ENCODE data around the gene CLCN5.

Gene CLCN5

GRCh38 chrX:49934148-49934547 lies 11.8 kb downstream of the CLCN5 start:
- TF ChIP-seq CTCF (IDR thresholded peaks at IDR 0.05) = no peak
- no peak for DNase-seq (ENCODE audit: low spot score)
- H3K27ac ChIP-seq = no peak overlapping the region
- no peak overlapping the region for H3K4me3 ChIP-seq

GRCh38 chrX:49934729-49935128 lies 12.3 kb downstream of the CLCN5 start:
- TF ChIP-seq CTCF (IDR thresholded peaks at IDR 0.05) = no peak
- no peak for DNase-seq (ENCODE audit: low spot score)
- H3K27ac ChIP-seq = no peak overlapping the region
- H3K4me3 ChIP-seq = no peak overlapping the region

GRCh38 chrX:49947781-49948180 lies 25.4 kb downstream of the CLCN5 start:
- no peak for TF ChIP-seq CTCF (IDR thresholded peaks at IDR 0.05)
- H3K27ac ChIP-seq = no peak overlapping the region
- H3K4me3 ChIP-seq = no peak overlapping the region
- DNase-seq (ENCODE audit: low spot score) = no peak

- H3K4me3 ChIP-seq = no peak overlapping the region
- H3K27ac ChIP-seq = no peak overlapping the region
- TF ChIP-seq CTCF (IDR thresholded peaks at IDR 0.05) = no peak
- DNase-seq (ENCODE audit: low spot score) = no peak
Observed at GRCh38 chrX:49949961-49950360, 27.6 kb downstream of the CLCN5 start.

- Histone ChIP-seq H3K27ac (no peak overlapping the region), H3K4me3 (no peak overlapping the region)
- no peak for DNase-seq (ENCODE audit: low spot score)
- TF ChIP-seq CTCF (IDR thresholded peaks at IDR 0.05) = no peak
Observed at GRCh38 chrX:49951524-49952193, 29.3 kb downstream of the CLCN5 start.

GRCh38 chrX:49956313-49956712 lies 33.9 kb downstream of the CLCN5 start:
- TF ChIP-seq CTCF (IDR thresholded peaks at IDR 0.05) = no peak
- Histone ChIP-seq H3K27ac (no peak overlapping the region), H3K4me3 (no peak overlapping the region)
- no peak for DNase-seq (ENCODE audit: low spot score)

GRCh38 chrX:49958727-49959485 lies 36.5 kb downstream of the CLCN5 start:
- Histone ChIP-seq H3K4me3 (no peak overlapping the region), H3K27ac (no peak overlapping the region)
- no peak for DNase-seq (ENCODE audit: low spot score)
- no peak for TF ChIP-seq CTCF (IDR thresholded peaks at IDR 0.05)
